ENCODE data around the gene CEP72. TPM values are rescaled to one million over a fixed set of nuclear protein-coding genes. Genes with fewer than 3 reads are reported as not detected.
A peak's percentile ranks its signal among the peaks of the same experiment; 100 is the strongest.

CEP72 gene, protein sequence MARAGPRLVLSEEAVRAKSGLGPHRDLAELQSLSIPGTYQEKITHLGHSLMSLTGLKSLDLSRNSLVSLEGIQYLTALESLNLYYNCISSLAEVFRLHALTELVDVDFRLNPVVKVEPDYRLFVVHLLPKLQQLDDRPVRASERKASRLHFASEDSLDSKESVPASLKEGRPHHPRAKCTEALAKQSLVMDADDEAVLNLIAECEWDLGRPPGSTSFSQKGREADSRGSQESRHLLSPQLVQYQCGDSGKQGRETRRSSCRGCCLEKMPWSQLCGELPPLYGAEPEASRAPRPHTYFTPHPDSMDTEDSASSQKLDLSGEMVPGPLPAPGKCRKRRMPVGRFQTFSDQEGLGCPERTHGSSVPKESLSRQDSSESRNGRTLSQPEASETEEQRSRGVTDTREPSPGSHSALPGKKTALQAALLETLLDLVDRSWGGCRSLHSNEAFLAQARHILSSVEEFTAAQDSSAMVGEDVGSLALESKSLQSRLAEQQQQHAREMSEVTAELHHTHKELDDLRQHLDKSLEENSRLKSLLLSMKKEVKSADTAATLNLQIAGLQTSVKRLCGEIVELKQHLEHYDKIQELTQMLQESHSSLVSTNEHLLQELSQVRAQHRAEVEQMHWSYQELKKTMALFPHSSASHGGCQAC
- total RNA-seq: 2.7 and 4.8 TPM in 2 replicates

DNA sequence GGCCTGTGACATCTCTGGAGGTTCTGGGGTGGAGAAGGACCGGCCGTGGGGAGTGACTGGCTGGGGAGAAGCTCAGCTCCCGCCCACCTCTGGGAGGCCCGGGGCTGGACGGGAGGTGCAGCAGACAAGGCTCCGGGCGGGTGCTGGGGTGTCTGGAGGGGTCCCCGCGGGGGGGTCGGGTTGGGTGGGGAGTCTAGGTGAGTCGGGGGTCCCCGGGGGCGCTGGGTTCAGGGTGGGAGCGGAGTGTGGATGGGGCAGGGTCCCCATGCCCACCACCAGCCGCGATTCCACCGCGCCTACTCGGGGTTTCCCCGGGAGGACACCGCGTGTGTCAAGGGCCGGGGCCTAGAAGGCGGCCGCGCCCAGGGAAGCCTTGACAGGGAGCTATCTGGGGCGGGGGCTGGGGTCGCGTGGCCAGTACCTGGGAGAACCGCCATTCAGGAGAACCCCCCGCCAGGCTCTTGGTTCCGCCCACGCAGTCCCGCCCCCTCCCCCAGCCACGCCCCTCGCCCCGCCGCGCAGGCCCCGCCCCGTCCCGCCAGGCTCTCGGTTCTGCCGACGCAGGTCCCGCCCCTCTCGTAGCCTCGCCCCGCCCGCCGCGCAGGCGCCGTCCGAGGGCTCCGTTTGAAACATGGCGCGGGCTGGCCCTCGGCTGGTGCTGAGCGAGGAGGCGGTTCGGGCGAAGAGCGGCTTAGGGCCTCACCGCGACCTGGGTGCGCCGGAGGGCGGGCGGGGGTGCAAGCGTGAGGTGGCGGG, at the start of gene CEP72:
TSS of gene CEP72 (plus strand) at position 610 of the 756 bp plus-strand sequence. CDS start at position 632, 22 bp downstream.
- Histone ChIP-seq H3K27me3 (ENCODE audit: control insufficient read depth, insufficient read depth, low read length) (no peaks in the 10 kb centered on the region), H3K4me3 (ENCODE audit: low read depth, low read length) (peak within 1 kb of the TSS; percentile 65), H3K36me3 (ENCODE audit: control insufficient read depth, insufficient read depth, low read length) (no peaks in the 10 kb centered on the region)
- DNase-seq (ENCODE audit: low read depth): peak; percentile 28
- TF ChIP-seq, protein P1, sequence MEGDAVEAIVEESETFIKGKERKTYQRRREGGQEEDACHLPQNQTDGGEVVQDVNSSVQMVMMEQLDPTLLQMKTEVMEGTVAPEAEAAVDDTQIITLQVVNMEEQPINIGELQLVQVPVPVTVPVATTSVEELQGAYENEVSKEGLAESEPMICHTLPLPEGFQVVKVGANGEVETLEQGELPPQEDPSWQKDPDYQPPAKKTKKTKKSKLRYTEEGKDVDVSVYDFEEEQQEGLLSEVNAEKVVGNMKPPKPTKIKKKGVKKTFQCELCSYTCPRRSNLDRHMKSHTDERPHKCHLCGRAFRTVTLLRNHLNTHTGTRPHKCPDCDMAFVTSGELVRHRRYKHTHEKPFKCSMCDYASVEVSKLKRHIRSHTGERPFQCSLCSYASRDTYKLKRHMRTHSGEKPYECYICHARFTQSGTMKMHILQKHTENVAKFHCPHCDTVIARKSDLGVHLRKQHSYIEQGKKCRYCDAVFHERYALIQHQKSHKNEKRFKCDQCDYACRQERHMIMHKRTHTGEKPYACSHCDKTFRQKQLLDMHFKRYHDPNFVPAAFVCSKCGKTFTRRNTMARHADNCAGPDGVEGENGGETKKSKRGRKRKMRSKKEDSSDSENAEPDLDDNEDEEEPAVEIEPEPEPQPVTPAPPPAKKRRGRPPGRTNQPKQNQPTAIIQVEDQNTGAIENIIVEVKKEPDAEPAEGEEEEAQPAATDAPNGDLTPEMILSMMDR (IDR thresholded peaks at IDR 0.05; ENCODE audit: insufficient read depth, low read length, poor library complexity, severe bottlenecking): no peak

DNA sequence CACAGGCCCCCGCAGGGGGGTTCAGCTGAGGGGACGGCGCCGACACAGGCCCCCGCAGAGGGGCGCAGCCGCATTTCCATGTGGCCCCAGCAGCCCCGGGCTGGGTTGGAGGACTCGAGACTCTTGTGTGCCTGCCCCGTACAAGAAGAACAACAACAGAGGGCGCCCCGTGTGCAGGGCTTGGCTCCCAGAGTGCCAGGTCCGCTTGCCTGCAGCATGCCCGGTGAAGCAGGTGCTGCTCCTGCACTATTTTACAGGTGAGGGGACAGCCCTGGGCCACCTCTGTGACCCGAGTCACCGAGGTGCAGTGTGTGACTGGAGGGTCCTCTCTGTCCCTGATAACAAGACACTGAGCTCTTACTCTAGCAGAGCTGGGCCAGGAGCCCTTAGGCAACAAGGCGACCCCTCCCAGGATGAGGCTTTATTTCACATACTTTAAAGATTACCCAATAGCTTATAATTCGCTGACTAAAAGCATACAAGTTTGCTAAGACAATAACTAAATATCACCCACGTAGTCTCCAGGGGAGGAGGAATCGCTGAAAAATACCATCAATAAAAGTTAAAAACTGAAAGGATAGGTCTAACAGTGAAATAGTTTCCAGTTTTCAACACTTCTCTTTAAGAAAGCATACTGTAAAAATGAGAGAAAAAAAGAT, 46.2 kb upstream of the CEP72 start:
- DNase-seq (ENCODE audit: low read depth): no peak
- TF ChIP-seq, protein P1 (IDR thresholded peaks at IDR 0.05; ENCODE audit: insufficient read depth, low read length, poor library complexity, severe bottlenecking): no peak
- peaks cover 36% of the 10 kb centered on the region for H3K27me3 ChIP-seq (ENCODE audit: control insufficient read depth, insufficient read depth, low read length)
- H3K36me3 ChIP-seq (ENCODE audit: control insufficient read depth, insufficient read depth, low read length): no peaks in the 10 kb centered on the region
- H3K4me3 ChIP-seq (ENCODE audit: low read depth, low read length): no peak overlapping the region

DNA sequence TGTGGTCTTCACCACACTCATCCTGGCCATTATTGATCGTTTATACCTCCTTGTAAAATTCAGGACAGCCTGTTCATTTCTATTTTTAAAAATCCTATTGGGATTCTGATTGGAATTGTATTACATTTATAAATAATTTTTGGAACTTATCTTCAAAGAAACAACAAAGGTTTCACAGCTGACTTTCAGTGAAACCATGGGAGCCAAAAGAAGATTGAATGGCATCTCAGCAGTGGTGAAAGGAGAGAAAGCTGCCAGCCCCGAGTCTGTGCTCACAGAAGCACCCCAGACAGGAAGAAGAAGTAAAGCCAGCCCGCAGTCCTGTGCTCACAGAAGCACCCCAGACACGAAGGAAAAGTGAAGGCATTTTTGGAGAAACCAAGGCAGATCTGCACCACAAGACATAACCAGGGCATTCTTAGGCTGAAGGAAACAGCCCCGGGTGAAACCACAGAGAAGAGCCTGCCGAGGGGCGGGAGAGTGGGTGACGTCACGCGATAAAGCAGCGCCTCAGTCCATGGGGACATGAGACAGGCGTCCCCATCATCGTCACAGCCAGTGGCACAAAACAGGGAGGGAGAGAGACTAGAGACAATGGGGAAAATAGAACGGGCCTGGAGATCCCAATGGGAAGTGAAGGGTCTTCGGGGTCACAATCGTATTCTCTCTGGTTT, 45.4 kb upstream of the CEP72 start:
- H3K27me3 ChIP-seq (ENCODE audit: control insufficient read depth, insufficient read depth, low read length): peaks cover 31% of the 10 kb centered on the region
- no peaks in the 10 kb centered on the region for H3K36me3 ChIP-seq (ENCODE audit: control insufficient read depth, insufficient read depth, low read length)
- TF ChIP-seq, protein P1 (IDR thresholded peaks at IDR 0.05; ENCODE audit: insufficient read depth, low read length, poor library complexity, severe bottlenecking): no peak
- no peak overlapping the region for H3K4me3 ChIP-seq (ENCODE audit: low read depth, low read length)
- no peak for DNase-seq (ENCODE audit: low read depth)

DNA sequence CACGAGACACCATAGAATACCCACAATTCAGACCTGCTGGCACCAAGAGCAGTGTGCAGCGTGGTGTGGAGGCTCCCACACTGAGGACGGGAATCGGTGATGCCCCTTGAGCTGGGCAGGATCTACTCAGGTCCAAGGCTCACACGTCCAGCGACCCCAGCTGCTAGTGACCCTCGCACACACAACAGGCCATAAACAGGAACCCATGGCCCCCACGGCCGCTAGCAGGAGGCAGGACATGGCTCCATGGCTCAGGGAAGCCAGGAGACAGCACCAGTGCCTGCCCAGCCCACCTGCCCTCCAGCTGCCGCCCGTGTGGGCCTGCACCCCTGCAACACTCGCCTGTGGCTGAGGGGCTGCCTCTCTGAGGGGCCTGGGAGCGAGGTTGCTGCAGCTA, 44.5 kb upstream of the CEP72 start:
- no peak for DNase-seq (ENCODE audit: low read depth)
- TF ChIP-seq, protein P1 (IDR thresholded peaks at IDR 0.05; ENCODE audit: insufficient read depth, low read length, poor library complexity, severe bottlenecking): no peak

DNA sequence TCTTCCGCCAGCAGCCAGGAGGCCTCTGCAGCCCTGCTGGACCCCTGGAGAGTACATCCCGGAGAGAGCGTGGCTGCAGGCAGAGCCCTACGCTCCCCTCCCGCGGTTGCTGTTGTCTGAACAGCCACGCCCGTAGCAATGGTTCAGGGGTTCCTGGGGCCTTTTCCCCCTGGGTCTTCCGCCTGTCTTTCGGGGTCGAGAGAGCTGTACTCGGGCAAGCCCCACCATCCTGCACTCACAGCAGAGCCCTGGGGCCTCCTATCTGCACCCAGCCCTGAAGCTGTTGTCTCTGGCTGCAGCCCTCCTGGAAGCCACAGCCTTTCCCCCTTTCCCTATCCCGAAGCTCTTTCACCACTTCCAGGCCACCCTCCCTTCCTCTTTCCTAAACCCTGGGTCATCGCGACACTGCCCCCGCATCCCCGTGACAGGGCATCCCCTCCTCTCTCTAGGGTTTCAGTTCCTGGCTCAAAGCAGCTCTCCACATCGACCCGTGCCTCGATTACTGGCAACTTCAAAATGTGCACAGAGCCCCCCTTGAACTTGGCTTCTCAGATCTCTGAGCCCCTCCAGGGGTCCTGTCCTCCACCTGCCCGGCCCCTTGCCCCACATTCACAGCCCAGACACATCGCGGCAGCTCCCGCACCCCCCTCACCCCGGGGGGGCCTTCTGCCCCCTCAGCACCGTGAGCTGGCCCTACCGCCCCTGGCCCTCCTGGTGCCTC, 43.9 kb upstream of the CEP72 start:
- DNase-seq (ENCODE audit: low read depth): no peak
- TF ChIP-seq, protein P1 (IDR thresholded peaks at IDR 0.05; ENCODE audit: insufficient read depth, low read length, poor library complexity, severe bottlenecking): no peak
- Histone ChIP-seq H3K27me3 (ENCODE audit: control insufficient read depth, insufficient read depth, low read length) (peaks cover 37% of the 10 kb centered on the region), H3K36me3 (ENCODE audit: control insufficient read depth, insufficient read depth, low read length) (no peaks in the 10 kb centered on the region), H3K4me3 (ENCODE audit: low read depth, low read length) (no peak overlapping the region)

More for the DNA sequence above, 44.5 kb upstream of the CEP72 start:
- H3K27me3 ChIP-seq (ENCODE audit: control insufficient read depth, insufficient read depth, low read length): peaks cover 36% of the 10 kb centered on the region
- H3K36me3 ChIP-seq (ENCODE audit: control insufficient read depth, insufficient read depth, low read length): no peaks in the 10 kb centered on the region
- H3K4me3 ChIP-seq (ENCODE audit: low read depth, low read length): no peak overlapping the region

Measured in kidney epithelial cell (primary cell).